Neural cell (in vitro differentiated cells): Measurements from ENCODE around the gene HDAC9. TPM values are rescaled to one million over a fixed set of nuclear protein-coding genes. Genes with fewer than 3 reads are reported as not detected.

Experiments used
- H2AFZ ChIP-seq: fragments of 200-600, 300-800 bp; sonication (generic), shearing (Covaris generic); 2 replicates; pipeline ENCODE4 v1.6.0; 2014; ENCODE audit warnings: low read depth, mild to moderate bottlenecking, antibody characterized with exemption, low read length, moderate library complexity
- H3F3A ChIP-seq: fragments of 200-600 bp; shearing (Covaris generic); 2 replicates; pipeline ENCODE4 v1.6.1; 2016; ENCODE audit warnings: mild to moderate bottlenecking, moderate library complexity, mixed read lengths, antibody characterized with exemption, low read length; ENCODE audit not compliant: insufficient read depth, poor library complexity, severe bottlenecking
- H3K27ac ChIP-seq: fragments of 200-600, 300-800 bp; sonication (generic), shearing (Covaris generic); 2 replicates; pipeline ENCODE4 v1.5.1; 2014; ENCODE audit warnings: mild to moderate bottlenecking, low read length, moderate library complexity
- H3K27me3 ChIP-seq: fragments of 300-800, 200-600 bp; sonication (generic), shearing (Covaris generic); 2 replicates; pipeline ENCODE4 v1.6.0; 2014; ENCODE audit warnings: mild to moderate bottlenecking, low read depth, low read length, moderate library complexity; ENCODE audit not compliant: insufficient read depth
- H3K36me3 ChIP-seq: fragments of 300-800, 200-600 bp; sonication (generic), shearing (Covaris generic); 2 replicates; pipeline ENCODE4 v1.5.1; 2014; ENCODE audit warnings: mild to moderate bottlenecking, antibody characterized with exemption, low read length, moderate library complexity; ENCODE audit not compliant: insufficient read depth
- H3K4me2 ChIP-seq: fragments of 300-800, 200-600 bp; sonication (generic), shearing (Covaris generic); 2 replicates; pipeline ENCODE4 v1.6.0; 2014; ENCODE audit warnings: mild to moderate bottlenecking, low read length
- H3K4me3 ChIP-seq: fragments of 300-800, 200-600 bp; sonication (generic), shearing (Covaris generic); 2 replicates; pipeline ENCODE4 v1.5.1; 2014; ENCODE audit warnings: mild to moderate bottlenecking, low read length, moderate library complexity
- H3K79me2 ChIP-seq: fragments of 200-600 bp; shearing (Covaris generic); replicated peaks from 2 replicates; pipeline ENCODE4 v1.6.0; 2014; ENCODE audit warnings: mild to moderate bottlenecking, low read length, moderate library complexity; ENCODE audit not compliant: insufficient read depth
- H3K9ac ChIP-seq: fragments of 300-800, 200-600 bp; sonication (generic), shearing (Covaris generic); 2 replicates; pipeline ENCODE4 v1.6.1; 2016; ENCODE audit warnings: mild to moderate bottlenecking, low read length, mixed read lengths
- H3K9me2 ChIP-seq: fragments of 200-600 bp; shearing (Covaris generic); 2 replicates; pipeline ENCODE4 v1.6.1; 2016; ENCODE audit warnings: mild to moderate bottlenecking, low read length, mixed read lengths; ENCODE audit not compliant: insufficient read depth
- H3K9me3 ChIP-seq: fragments of 200-600, 300-800 bp; sonication (generic), shearing (Covaris generic); 2 replicates; pipeline ENCODE4 v1.6.1; 2016; ENCODE audit warnings: mild to moderate bottlenecking, mixed run types, low read length, moderate library complexity, mixed read lengths
- H4K20me1 ChIP-seq: fragments of 200-600 bp; shearing (Covaris generic); 2 replicates; pipeline ENCODE4 v1.6.1; 2016; ENCODE audit warnings: mild to moderate bottlenecking, mixed run types; ENCODE audit not compliant: insufficient read depth
- EP300 ChIP-seq: fragments of 450-650 bp; conservative IDR thresholded peaks from 2 replicates; pipeline ENCODE4 v1.6.1; 2014; ENCODE audit warnings: antibody characterized with exemption, mild to moderate bottlenecking, moderate library complexity; ENCODE audit not compliant: poor library complexity, severe bottlenecking
- EZH2 ChIP-seq: fragments of 200-600, 300-800 bp; shearing (Covaris generic), sonication (generic); IDR thresholded peaks from 2 replicates; pipeline ENCODE4 v1.6.1; 2014; ENCODE audit warnings: antibody characterized with exemption, low read length, borderline replicate concordance, mild to moderate bottlenecking; ENCODE audit not compliant: insufficient read depth, poor library complexity, severe bottlenecking
- MXI1 ChIP-seq: fragments of 450-650 bp; conservative IDR thresholded peaks from 2 replicates; pipeline ENCODE4 v1.6.1; 2014; ENCODE audit warnings: antibody characterized with exemption, mild to moderate bottlenecking; ENCODE audit not compliant: poor library complexity, severe bottlenecking
- POLR2AphosphoS5 ChIP-seq: IDR thresholded peaks from 2 replicates; pipeline ENCODE4 v1.6.1; 2012
- RAD21 ChIP-seq: fragments of 450-650 bp; conservative IDR thresholded peaks from 2 replicates; pipeline ENCODE4 v1.6.1; 2014; ENCODE audit warnings: antibody characterized with exemption, mild to moderate bottlenecking, moderate library complexity
- SMC3 ChIP-seq: fragments of 450-650 bp; conservative IDR thresholded peaks from 2 replicates; pipeline ENCODE4 v1.6.1; 2014; ENCODE audit warnings: antibody characterized with exemption, mild to moderate bottlenecking, moderate library complexity; ENCODE audit not compliant: poor library complexity
- TAF1 ChIP-seq: IDR thresholded peaks from 2 replicates; pipeline ENCODE4 v1.6.1; 2012; ENCODE audit warnings: low read depth
- polyA plus RNA-seq: library from polyadenylated mRNA; depleted of rRNA; stranded (reverse); fragments of >200 nt; gene quantifications from 2 replicates; pipeline ENCODE4 v1.2.3, GENCODE V29; 2014
- TF ChIP-seq, protein P1 (sequence below): fragments of 450-650 bp; IDR thresholded peaks from 2 replicates; pipeline ENCODE4 v1.5.1; 2014; ENCODE audit warnings: antibody characterized with exemption, mild to moderate bottlenecking, moderate library complexity; ENCODE audit not compliant: poor library complexity, severe bottlenecking
- TF ChIP-seq, protein P2 (sequence below): IDR thresholded peaks from 2 replicates; pipeline ENCODE4 v1.6.1; 2012; ENCODE audit warnings: borderline replicate concordance

The HDAC9 gene
- polyA plus RNA-seq, 1 donor from 2014 or later, result 15.9 TPM

DNA sequence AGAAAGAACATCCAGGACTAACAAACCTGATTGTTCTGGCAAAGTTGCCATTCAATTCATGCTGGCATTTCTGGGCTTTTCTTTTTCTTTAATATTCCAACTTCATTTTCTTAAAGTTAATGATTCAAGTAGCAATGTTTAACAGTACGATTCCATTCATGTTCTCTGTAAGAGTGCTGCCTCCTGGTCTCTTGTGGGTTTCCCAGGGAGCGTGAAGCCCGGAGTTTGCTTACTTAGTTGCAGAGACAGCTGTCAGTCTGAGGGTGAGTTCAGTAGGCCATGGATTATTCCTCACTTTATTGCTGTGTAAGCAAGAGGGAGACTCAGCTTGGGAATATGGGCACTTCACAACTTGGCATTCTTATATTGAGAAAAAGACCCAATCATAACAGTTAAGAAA, 479.7 kb downstream of the HDAC9 start:
- Histone ChIP-seq H3K79me2 (no peaks in the 10 kb centered on the region), H3K9me3 (no peaks in the 10 kb centered on the region)

DNA sequence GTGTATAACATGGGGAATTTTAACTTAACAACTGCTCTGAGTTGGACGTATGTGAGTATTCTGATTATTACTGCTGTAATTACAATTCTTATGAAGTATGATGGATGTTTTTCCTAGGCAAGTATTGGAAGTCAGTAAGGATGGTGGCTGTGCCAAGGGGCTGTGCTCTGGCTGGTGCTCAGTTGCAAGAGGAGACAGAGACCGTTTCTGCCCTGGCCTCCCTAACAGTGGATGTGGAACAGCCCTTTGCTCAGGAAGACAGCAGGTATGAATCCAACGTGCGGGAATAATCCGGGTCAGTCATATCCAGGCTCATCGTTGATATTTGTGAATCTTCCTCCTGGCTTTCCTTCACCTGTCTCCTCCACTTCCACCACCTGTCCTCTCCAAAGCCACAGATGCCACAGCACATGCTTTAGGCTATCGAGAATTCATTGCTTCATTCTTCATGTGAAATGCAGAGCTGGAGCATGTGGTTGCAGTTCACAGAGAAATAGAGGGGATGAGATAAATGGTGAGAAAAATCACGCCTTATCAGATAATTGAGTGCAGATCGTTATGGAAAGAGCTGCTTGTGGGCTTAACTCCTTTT, 480.2 kb downstream of the HDAC9 start:
- Histone ChIP-seq H3K4me3 (no peak overlapping the region), H2AFZ (no peak overlapping the region), H3K9me3 (no peaks in the 10 kb centered on the region), H3K4me2 (no peak overlapping the region), H3F3A (no peaks in the 10 kb centered on the region), H4K20me1 (no peaks in the 10 kb centered on the region), H3K27me3 (no peaks in the 10 kb centered on the region), H3K9ac (no peak overlapping the region), H3K79me2 (no peaks in the 10 kb centered on the region), H3K36me3 (no peaks in the 10 kb centered on the region), H3K9me2 (no peaks in the 10 kb centered on the region), H3K27ac (no peak overlapping the region)
- TF ChIP-seq, protein P1, sequence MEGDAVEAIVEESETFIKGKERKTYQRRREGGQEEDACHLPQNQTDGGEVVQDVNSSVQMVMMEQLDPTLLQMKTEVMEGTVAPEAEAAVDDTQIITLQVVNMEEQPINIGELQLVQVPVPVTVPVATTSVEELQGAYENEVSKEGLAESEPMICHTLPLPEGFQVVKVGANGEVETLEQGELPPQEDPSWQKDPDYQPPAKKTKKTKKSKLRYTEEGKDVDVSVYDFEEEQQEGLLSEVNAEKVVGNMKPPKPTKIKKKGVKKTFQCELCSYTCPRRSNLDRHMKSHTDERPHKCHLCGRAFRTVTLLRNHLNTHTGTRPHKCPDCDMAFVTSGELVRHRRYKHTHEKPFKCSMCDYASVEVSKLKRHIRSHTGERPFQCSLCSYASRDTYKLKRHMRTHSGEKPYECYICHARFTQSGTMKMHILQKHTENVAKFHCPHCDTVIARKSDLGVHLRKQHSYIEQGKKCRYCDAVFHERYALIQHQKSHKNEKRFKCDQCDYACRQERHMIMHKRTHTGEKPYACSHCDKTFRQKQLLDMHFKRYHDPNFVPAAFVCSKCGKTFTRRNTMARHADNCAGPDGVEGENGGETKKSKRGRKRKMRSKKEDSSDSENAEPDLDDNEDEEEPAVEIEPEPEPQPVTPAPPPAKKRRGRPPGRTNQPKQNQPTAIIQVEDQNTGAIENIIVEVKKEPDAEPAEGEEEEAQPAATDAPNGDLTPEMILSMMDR, result no peak
- TF ChIP-seq POLR2AphosphoS5 (no peak), TAF1 (no peak), EZH2 (no peak), RAD21 (no peak), MXI1 (no peak), SMC3 (no peak), EP300 (no peak)
- TF ChIP-seq, protein P2, sequence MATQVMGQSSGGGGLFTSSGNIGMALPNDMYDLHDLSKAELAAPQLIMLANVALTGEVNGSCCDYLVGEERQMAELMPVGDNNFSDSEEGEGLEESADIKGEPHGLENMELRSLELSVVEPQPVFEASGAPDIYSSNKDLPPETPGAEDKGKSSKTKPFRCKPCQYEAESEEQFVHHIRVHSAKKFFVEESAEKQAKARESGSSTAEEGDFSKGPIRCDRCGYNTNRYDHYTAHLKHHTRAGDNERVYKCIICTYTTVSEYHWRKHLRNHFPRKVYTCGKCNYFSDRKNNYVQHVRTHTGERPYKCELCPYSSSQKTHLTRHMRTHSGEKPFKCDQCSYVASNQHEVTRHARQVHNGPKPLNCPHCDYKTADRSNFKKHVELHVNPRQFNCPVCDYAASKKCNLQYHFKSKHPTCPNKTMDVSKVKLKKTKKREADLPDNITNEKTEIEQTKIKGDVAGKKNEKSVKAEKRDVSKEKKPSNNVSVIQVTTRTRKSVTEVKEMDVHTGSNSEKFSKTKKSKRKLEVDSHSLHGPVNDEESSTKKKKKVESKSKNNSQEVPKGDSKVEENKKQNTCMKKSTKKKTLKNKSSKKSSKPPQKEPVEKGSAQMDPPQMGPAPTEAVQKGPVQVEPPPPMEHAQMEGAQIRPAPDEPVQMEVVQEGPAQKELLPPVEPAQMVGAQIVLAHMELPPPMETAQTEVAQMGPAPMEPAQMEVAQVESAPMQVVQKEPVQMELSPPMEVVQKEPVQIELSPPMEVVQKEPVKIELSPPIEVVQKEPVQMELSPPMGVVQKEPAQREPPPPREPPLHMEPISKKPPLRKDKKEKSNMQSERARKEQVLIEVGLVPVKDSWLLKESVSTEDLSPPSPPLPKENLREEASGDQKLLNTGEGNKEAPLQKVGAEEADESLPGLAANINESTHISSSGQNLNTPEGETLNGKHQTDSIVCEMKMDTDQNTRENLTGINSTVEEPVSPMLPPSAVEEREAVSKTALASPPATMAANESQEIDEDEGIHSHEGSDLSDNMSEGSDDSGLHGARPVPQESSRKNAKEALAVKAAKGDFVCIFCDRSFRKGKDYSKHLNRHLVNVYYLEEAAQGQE, result no peak

More for the DNA sequence above, 479.7 kb downstream of the HDAC9 start:
- TF ChIP-seq EP300, result no peak
- no peak for TF ChIP-seq EZH2
- TF ChIP-seq TAF1, result no peak
- no peak for TF ChIP-seq POLR2AphosphoS5
- TF ChIP-seq MXI1, result no peak
- TF ChIP-seq, protein P1, result no peak
- TF ChIP-seq, protein P2, result no peak
- TF ChIP-seq SMC3, result no peak
- TF ChIP-seq RAD21, result no peak
- no peaks in the 10 kb centered on the region for H3F3A ChIP-seq
- H3K27me3 ChIP-seq, result no peaks in the 10 kb centered on the region
- H2AFZ ChIP-seq, result no peak overlapping the region
- no peaks in the 10 kb centered on the region for H3K9me2 ChIP-seq
- H4K20me1 ChIP-seq, result no peaks in the 10 kb centered on the region
- no peak overlapping the region for H3K27ac ChIP-seq
- no peak overlapping the region for H3K9ac ChIP-seq
- H3K4me3 ChIP-seq, result no peak overlapping the region
- H3K4me2 ChIP-seq, result no peak overlapping the region
- no peaks in the 10 kb centered on the region for H3K36me3 ChIP-seq
